NCI-H2196 treated with DMSO at 0.1 percent for 48 hours (cell line): ENCODE measurements around the gene RAB40A.

Source experiments
- DNase-seq: peaks from one replicate; lab custom pipeline; 2025; ENCODE audit not compliant: unreplicated experiment; lab: John Stamatoyannopoulos, UW

Gene RAB40A, protein sequence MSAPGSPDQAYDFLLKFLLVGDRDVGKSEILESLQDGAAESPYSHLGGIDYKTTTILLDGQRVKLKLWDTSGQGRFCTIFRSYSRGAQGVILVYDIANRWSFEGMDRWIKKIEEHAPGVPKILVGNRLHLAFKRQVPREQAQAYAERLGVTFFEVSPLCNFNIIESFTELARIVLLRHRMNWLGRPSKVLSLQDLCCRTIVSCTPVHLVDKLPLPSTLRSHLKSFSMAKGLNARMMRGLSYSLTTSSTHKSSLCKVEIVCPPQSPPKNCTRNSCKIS

DNA sequence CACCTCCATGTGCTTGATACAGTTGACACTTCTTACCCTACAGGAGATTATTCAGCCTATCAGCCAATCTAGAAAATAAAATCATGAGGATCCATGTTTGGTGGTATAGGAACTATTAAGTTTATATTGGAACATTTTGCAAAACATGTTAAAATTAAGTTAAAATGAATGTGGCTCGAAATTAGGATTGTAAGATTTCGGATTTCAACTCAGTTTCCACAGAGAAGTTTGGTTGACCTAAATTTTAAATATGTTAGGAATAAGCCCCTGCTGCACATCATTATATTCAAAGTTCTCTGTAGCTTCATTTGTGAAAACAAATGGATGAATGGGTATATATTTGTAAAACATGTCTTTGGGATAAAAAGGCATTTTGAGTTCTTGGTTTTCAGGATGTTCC is at the start of gene RAB40A:
Gene RAB40A (minus strand): TSS at position 101 of the 400 bp plus-strand sequence. CDS start 18,733 bp downstream, outside the sequence.
- DNase-seq = no peak

DNA sequence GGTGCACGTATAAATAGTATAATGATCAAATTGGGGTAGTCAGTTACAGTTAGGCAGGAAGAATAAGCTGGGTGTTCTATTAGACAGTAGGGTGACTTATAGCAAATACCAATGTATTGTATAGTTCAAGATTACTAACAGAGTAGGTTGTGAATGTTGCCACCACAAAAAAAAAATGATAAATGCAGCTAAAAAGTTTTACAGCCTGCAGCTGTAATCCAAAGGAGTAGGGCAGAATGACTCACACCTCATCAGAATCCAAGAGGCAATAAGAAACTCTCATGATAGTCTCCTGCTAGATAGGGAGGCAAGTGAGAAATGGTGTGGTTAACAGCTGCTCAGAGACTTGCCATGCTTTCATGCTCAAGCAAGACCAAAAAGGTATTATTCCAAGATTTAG is 46.5 kb upstream of the RAB40A start:
- DNase-seq = no peak

DNA sequence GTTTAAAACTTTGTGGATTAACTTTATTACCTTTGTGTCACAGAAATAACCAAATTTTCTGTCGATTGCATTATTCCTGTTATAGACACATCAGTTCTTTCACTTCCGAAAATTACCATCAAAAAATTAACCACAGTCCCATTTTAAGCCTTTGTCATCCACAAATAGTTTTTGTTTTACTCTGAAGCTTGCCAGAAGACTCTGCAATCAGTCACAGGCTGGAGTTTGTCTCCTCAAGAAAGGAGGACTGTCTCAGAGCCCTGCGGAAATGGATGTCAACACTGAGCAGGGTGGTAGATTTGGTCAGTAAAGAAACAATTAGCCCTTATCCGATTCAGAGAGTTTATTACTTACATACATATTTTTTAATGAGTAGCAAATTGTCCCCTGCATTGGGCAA is 45.9 kb upstream of the RAB40A start:
- DNase-seq = no peak

DNA sequence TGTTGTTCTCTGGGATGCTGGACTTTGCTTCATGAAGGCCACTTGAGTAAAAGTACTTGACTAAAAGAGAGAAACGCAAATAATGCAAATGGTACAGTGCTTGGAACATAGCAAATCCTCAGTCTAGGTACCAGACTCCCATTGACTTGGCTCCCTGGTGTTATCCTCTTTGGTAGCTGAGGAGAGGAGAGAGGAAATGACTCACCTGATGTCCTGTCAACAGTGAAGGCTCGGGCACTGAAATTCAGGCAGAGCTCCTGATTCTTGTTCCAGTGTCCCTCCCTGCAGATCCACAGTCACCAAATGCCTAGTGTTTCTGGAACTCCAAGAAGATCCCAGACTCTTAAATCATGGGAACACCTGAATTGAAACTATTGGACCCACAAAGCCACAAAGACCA is 43.5 kb upstream of the RAB40A start:
- no peak for DNase-seq

DNA sequence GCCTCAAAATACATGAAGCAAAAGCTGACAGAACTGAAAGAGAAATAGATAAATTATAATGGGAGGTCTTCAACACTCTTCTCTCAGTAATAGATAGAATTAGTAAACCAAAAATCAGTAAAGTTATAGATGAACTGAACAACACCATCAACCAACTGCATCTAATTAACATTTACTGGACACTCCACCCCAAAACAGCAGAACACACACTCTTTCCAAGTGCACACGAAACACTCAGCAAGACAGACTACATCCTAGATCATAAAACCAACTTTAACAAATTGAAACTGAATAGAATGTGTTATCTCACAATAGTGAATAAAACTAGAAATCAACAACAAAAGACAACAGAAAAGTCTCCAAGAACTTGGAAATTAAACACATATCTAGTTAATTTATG is 41.0 kb upstream of the RAB40A start:
- no peak for DNase-seq

DNA sequence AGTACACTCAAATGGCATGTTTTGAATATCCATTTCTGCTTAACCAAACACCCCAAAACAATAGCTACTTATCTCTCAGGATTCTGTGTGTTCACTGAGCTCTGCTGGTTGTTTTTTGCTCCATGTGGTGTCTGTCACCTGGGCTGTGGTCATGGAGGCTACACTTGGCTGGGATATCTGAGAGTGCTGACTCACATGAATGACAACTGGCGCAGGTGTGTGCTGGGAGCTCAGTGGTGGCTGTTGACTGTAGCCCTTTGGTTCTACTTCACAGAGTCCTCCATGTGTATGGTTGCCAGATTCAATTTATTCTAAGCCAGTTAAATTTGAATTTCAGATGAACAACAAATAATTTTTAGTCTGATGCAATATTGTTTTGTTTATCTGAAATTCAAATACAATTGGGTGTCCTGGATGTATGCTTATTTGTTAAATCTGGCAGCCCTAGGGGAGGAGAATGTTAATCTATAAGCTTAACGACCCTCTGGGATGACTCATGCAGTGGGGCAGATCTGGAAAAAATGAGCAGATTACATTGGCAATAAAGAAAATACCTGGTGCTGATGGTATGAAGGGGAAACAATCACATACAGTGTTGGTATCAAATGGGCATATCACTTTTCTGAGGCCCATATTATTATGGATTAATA is 37.8 kb upstream of the RAB40A start:
- no peak for DNase-seq

DNA sequence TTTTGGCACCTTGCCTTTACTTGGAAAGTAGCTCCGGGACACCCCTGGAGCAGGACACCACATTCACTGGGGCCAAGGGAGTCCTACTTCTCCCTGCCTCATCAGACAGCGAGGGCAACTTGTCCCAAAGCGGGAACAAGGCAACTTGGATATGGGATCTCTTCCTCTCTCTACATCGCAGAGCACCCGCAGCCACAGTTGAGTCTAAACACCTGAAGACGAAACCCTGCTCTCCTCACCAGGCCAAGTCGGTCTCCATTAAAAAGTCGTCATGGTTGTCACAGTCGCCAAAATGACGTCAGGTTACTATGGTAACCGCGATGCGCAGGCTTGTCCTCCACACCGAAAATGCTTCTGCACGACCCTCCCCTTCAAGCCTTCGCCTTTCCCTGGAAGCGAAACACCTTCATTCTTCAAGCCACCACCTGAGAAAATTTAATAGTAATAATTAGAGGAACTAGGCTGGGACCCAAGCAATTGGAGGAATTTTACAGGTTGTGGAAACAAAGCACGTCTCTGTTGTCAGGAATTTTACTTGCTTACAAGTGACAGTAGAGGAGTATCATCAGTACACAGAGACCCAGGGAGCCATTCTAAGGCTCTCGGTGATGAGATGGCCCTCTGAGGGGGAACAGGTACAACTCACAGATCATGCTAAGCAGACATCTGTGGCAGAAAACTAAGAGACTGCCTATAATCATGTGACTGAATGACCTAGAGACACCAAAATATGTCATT is 35.6 kb upstream of the RAB40A start:
- DNase-seq = peak; percentile 18

DNA sequence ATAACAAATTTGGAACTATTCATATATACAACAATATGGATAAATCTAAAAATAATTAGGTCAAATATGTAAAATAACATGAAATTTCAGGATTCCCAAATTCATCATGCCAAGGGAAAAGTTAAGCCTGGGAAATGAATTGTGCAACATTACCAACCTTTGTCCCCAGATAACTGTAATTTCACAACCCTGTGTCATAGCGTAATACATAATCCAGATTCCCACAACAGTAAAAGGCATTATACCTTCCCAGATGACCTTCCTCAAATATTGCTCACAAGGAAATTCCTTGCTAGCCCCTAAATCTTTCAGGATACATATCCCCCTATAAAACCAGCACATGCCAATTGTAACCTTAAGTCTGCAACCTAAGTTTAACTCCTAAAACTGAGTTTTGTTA is 32.9 kb upstream of the RAB40A start:
- no peak for DNase-seq

DNA sequence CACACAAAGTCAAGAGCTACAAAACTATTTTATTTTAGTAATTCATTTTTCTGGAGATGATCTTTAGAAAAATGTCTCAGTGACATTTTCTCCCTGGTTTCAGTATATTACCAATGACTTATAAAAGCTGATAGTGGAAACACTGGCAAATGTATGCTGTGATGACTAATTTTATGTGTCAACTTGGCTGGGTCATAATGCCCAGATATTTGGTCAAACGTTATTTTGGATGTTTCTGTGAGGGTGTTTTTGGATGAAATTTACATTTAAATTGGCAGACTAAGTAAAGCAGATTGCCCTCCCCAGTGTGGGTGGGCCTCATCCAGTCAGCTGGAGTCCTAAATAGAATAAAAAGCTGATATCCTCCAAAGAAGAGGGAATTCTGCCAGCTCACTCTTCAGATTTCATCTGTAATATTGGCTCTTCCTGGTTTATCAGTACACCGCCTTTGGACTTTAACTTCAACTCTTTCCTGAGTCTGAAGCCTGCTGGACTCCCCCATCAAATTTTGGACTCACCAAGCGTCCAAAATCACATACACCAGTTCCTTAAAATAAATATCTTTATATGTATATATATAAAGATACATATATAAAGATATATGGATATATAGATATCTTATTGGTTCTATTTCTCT is 31.2 kb upstream of the RAB40A start:
- DNase-seq = no peak

DNA sequence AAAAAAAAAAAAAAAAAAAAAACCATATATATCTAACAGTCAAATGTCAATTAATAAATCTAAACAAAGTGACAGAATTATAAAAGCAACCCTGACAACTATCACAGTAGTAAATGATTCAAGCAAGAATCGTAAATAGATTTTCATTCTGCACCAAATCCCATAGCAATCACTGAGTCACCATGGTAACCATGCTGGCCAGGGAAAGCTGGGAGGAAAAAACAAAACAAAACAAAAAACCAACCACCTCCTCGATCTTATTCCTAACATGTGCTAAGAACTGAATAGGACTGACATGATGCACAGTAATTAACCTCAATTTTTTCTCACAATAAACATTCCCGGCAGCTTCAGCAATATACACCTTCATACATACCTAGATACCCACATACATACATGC is 30.6 kb upstream of the RAB40A start:
- no peak for DNase-seq

DNA sequence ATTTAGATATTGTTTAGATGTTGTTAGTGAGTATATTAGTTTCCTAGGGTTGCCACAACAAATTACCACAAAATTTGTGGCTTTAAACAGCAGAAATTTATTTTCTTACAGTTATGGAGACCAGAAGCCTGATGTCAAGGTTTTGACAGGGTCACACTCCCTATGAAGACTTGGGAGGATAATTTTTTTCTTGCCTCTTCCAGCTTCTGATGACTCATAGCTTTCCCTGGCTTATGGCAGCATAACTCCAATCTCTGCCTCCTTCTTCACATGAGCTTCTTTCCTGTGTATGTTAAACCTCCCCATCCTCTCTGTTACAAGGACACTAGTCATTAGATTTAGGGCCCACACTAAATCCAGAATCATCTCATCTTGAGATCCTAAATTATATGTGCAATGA is 20.9 kb upstream of the RAB40A start:
- no peak for DNase-seq

DNA sequence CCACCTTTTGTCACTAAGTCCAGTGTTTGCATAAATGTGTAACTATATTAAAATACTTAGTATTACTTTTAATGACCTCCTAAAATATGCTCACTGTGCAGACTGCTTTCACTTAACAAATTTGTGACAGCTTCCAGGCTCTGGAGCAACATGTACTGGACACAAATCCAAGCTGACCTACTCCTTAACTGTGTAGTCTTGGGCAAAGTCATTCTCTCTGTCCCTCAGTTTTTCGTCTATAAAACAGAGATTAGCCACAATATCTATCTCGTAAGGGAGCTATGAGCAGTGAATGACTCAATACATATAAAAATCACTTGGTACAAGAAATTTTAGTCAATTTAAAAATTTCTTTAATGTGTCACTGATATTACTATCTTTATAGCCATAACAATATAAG is 20.4 kb upstream of the RAB40A start:
- DNase-seq = no peak

DNA sequence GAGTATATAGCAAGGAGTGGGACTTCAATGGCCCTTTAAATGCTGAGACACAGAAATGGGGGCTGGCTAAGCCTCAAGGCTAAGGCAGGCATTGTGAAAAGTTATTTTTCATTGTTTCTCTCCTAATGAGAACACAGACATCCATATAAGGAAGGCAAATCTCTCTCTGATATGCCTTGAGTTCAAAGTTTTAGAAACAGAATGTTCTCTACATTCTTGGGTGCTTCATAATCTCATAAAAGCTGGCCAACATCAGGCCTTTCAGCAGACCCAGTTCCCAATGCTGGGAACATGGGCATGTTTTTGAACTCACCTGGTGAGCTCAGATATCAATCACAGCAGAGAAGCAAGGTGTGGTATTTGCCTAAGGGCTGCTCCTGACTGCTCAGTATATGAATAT is 19.4 kb upstream of the RAB40A start:
- no peak for DNase-seq

DNA sequence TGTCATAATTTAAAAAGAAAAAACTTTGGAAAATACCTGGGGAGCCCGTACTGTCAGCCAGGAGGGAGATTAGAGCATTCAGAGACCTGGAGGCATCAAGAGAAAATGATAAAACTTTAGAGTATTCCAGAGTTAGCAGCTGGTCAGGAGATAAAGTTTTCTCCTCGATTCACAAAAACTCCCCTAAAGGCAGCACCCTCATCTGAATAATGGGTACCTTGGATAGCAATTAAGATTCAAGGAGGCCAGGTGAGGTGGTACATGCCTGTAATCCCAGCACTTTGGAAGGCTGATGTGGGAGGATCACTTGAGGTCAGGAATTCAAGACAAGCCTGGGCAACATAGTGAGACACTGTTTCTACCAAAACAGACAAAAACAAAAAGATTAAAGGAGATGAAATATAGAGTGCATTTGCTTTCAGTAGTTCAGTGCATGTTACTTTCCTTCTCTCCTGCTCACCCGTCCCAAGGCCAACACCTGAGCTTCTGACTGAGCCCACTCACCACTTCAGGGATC is 18.6 kb upstream of the RAB40A start:
- no peak for DNase-seq

DNA sequence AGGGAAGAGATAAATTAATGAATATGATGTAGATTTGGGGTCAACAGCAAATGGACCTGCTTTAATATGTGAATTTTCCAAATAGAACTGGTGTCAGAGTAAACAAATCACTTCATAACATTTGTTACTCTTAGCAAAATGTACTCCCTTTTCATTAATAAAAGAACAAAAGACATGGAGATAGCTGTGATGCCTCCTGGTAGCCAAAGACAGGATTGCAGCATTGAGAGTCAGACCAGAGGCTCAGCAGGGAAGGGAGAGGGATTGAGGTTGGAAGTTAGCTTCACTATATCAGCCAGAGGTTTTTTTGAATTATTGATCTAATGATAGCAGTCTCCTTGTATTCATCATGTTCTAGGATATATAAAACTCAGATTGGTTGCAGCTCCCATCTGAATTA is 17.4 kb upstream of the RAB40A start:
- DNase-seq = no peak

DNA sequence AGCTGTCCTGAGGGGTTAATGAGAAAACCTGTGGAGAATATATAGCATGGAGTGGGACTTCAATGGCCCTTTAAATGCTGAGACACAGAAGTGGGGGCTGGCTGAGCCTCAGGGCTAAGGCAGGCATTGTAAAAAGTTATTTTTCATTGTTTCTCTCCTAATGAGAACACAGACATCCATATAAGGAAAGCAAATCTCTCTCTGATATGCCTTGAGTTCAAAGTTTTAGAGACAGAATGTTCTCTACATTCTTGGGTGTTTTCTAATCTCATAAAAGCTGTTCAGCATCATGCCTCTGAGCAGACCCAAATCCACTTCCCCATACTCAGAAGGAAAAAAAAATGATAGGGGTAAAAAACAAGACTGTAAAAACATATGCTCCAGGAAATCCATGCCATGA is 16.8 kb upstream of the RAB40A start:
- no peak for DNase-seq

DNA sequence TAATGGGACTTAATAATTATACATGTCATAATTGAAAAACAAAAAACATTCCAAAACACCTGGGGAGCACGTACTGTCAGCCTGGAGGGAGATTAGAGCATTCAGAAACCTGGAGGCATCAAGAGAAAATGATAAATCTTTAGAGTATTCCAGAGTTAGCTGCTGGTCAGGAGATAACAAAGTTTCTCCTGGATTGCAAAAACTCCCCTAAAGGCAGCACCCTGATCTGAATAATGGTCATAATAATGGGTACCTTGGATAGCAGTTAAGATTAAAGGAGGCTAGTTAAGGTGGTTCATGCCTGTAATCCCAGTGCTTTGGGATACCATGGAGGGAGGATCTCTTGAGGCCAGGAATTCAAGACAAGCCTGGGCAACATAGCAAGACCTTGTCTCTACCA is 15.9 kb upstream of the RAB40A start:
- no peak for DNase-seq

DNA sequence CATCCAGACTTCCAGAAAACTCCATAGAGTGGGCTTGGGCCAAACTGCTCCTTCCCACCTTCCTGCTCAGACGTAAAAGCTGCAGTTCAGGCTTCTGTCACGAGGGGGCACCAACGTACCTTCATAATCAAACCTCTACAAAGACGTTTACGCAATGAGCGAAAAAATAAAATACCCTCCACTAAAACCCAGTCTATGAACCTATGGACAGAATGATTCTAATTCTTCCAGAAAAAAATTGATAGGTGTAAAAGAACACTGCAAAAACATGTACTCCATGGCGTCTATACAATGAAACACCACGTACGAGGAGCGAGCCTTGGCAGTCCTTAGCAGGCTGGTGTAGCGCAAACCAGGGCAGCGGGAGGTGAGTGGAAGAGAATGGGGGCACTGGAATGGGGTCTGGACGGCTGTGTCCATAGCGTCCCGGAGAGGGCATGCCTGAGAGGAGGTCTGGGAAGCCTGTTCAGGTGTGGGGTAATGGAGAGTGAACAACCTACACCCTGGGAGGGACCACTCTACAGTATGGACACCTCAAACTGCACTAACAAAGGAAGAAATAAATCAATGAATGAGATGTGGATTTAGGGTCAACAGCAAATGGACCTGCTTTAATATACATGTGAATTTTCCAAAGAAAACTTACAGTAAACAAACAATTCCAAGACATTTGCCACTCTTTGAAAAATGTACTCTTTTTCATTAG is 14.4 kb upstream of the RAB40A start:
- DNase-seq = peak; percentile 7

DNA sequence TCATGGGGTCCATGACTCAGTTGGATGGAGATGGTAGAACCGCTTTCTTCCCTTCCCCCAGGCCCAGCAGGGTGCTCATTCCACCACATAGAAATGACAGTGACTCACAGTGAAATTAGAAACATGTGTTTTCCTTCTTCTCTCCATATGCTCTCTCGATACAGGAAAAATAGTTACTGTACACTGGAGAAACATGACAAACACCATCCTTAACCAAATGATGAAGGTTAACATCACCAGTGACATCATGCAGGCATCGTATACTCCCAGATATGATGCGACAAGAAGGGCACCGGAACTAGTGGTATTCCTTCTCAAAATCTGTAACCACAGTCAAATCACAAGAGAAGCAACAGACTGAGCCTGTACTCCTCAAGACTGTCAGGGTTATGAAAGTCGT is 11.7 kb upstream of the RAB40A start:
- no peak for DNase-seq

DNA sequence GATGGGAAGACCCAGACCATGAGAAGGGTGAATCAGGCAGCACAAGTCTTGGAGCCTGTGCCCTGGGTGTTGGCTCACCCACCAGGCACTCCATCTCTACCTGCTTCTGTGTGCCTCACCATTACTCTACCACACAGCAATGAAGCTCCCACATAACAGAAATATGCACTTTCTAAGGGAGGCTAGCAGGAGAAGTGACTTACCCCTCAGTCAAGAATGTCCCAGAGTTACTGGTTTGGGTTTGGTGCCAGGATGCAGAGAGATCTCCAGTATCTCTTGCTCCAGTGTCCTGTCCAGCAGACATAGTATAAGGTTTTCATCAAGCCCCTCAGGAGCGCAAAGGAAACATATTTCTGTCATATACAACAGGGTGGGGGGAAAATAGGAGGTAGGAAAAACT is 11.3 kb upstream of the RAB40A start:
- DNase-seq = no peak

DNA sequence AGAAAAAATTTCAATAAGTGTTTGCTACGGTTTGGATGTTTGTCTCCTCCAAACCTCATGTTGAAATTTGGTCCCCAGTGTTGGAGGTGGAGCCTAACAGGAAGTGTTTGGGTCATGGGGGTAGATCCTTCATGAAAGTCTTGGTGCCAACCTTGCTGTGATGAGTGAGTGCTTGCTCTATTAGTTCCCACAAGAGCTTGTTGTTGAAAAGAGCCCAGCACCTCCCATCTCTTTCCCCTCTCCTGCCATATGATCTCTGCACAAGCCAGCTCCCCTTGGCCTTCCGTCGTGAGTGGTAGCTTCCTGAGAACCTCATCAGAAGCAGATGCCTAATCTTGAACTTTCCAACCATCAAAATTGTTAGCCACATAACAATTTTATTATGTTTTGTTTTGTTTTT is 10.3 kb upstream of the RAB40A start:
- no peak for DNase-seq
